H1 (cell line): ENCODE data around the gene SPEF2. TPM values are rescaled to one million over a fixed set of nuclear protein-coding genes. Genes with fewer than 3 reads are reported as not detected.

Experiments used
- BRCA1 ChIP-seq: IDR thresholded peaks from 2 replicates; pipeline ENCODE4 v1.6.1; 2012; ENCODE audit warnings: low read depth, low read length, improper control_type of control experiment
- EP300 ChIP-seq, 2 experiments: IDR thresholded peaks; 1 replicate in 1 of 2; 2 replicates in 1 of 2; pipeline ENCODE4 v1.6.1; 2011 to 2012; ENCODE audit warnings: low read depth in 2 of 2, low read length in 2 of 2, mild to moderate bottlenecking in 2 of 2, borderline replicate concordance in 1 of 2, inconsistent platforms in 1 of 2, moderate library complexity in 1 of 2
- HDAC2 ChIP-seq, 2 experiments: fragments of 300-600 bp in 1 of 2; sonication (generic) in 1 of 2; IDR thresholded peaks; 2 replicates each; pipeline ENCODE4 v1.6.1; 2011 to 2012; ENCODE audit warnings: low read depth in 2 of 2, low read length in 2 of 2, mild to moderate bottlenecking in 2 of 2, moderate library complexity in 2 of 2, borderline replicate concordance in 1 of 2, inconsistent platforms in 1 of 2
- RAD21 ChIP-seq, 2 experiments: IDR thresholded peaks in 1 of 2; conservative IDR thresholded peaks in 1 of 2; 2 replicates each; pipeline ENCODE4 v1.6.1; 2011; ENCODE audit warnings: low read depth in 2 of 2, low read length in 2 of 2, improper control_type of control experiment in 1 of 2, inconsistent platforms in 1 of 2, mild to moderate bottlenecking in 1 of 2, moderate library complexity in 1 of 2
- YY1 ChIP-seq: IDR thresholded peaks from 2 replicates; pipeline ENCODE4 v1.6.1; 2011; ENCODE audit warnings: low read depth, mild to moderate bottlenecking, low read length
- polyA plus RNA-seq, 7 experiments: library from polyadenylated mRNA; depleted of rRNA in 3 of 7; stranded (reverse) in 5 of 7; unstranded in 2 of 7; fragments of >200 nt in 5 of 7; fragments of 200-250 nt in 2 of 7; gene quantifications; 1 replicate in 5 of 7; 2 replicates in 1 of 7; 4 replicates in 1 of 7; pipeline versions ENCODE4 v1.2.1 to v1.2.3, GENCODE V29; 2011 to 2013; ENCODE audit warnings: missing spikeins in 2 of 7, mixed read lengths in 2 of 7
- total RNA-seq: library from RNA; stranded (reverse); fragmentation: NEBNext Ultra II Directional; extraction: Animal tissue kit (Norgen Biotek cat#: 25700); gene quantifications from 2 replicates; pipeline ENCODE4 v1.2.1, GENCODE V29; 2021
- TF ChIP-seq, protein P1 (sequence below), 3 experiments: IDR thresholded peaks; 1 replicate in 2 of 3; 2 replicates in 1 of 3; pipeline versions ENCODE4 v1.5.1 to v1.6.1; 2011; ENCODE audit warnings: low read length in 3 of 3, mild to moderate bottlenecking in 3 of 3, inconsistent platforms in 2 of 3, low read depth in 1 of 3, moderate library complexity in 1 of 3; ENCODE audit not compliant: insufficient read depth in 1 of 3; ENCODE audit errors: control extremely low read depth in 1 of 3

The SPEF2 gene
- total and polyA plus RNA-seq, 2 of the 8 experiments (the other 6 are each of a cell fraction or from before 2014, with no cell fraction given) = 0.14 to 0.73 TPM

DNA sequence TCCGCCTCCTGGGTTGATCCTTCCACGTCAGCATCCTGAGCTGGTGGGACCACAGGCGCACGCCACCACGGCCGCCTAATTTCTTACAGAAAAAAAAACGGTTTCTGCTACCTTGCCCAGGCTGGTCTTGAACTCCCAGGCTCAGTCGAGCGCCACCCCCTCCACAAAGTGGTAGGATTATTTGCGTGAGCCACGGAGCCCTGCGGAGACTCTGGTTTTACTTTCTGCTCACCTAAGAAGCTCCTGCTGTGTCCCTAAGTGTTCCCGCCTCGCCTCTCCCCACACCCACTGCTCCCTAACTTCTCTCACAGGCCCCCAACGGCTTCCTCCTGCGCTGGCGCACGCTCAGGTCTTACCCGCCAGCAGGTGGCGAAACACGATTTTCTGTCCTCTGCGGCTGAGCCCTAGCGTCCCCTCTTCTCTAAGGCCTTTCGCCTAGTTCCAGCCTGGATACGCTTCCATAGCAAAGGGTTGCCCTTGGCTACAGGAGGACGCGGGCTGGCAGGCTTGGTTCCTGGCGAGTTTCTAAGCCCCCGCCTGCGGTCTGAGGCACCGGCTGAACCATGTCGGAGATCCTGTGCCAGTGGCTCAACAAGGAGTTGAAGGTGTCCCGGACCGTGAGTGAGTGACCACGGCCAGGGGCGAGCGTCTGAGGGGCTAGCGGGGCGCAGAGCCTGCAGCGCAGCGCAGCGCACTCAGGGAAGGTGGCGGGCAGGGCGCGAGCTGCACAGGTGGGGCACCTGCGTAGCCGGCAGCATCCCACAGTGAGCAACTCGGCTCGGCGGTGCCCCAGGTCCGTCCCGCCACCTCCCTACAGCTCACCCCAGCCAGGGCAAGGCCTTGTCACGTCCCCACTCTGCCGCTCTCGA is at the start of gene SPEF2 (continued):
- TF ChIP-seq, protein P1, sequence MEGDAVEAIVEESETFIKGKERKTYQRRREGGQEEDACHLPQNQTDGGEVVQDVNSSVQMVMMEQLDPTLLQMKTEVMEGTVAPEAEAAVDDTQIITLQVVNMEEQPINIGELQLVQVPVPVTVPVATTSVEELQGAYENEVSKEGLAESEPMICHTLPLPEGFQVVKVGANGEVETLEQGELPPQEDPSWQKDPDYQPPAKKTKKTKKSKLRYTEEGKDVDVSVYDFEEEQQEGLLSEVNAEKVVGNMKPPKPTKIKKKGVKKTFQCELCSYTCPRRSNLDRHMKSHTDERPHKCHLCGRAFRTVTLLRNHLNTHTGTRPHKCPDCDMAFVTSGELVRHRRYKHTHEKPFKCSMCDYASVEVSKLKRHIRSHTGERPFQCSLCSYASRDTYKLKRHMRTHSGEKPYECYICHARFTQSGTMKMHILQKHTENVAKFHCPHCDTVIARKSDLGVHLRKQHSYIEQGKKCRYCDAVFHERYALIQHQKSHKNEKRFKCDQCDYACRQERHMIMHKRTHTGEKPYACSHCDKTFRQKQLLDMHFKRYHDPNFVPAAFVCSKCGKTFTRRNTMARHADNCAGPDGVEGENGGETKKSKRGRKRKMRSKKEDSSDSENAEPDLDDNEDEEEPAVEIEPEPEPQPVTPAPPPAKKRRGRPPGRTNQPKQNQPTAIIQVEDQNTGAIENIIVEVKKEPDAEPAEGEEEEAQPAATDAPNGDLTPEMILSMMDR (IDR thresholded peaks at IDR 0.05; ENCODE audit: control extremely low read depth in 1 of 3, insufficient read depth in 1 of 3, low read depth in 1 of 3, low read length in 3 of 3) = peak; percentile 83 to 96 (median 88)
- TF ChIP-seq HDAC2 (IDR thresholded peaks at IDR 0.05; ENCODE audit: borderline replicate concordance in 1 of 2, low read depth in 2 of 2, low read length in 2 of 2) (peak; percentile 76 to 93; a peak in 2 of 4 replicates), BRCA1 (no peak), EP300 (IDR thresholded peaks at IDR 0.05; ENCODE audit: borderline replicate concordance in 1 of 2, low read depth in 2 of 2, low read length in 2 of 2) (peak in 1 of 2 experiments; percentile 55; a peak in 1 of 3 replicates), YY1 (peak; percentile 70), RAD21 (IDR thresholded peaks at IDR 0.05 in 1 of 2, conservative IDR thresholded peaks at IDR 0.05 in 1 of 2; ENCODE audit: low read depth in 2 of 2, low read length in 2 of 2) (peak; percentile 50 to 70)
